GM19397 (cell line): ENCODE measurements around the gene ADGRG6.

ENCODE experiments used
- ATAC-seq: cut with Tn5 transposase; IDR thresholded peaks from one replicate; pipeline ENCODE4 v1.9.1; 2021; ENCODE audit warnings: mild to moderate bottlenecking, moderate library complexity; ENCODE audit not compliant: unreplicated experiment

ADGRG6 gene

DNA sequence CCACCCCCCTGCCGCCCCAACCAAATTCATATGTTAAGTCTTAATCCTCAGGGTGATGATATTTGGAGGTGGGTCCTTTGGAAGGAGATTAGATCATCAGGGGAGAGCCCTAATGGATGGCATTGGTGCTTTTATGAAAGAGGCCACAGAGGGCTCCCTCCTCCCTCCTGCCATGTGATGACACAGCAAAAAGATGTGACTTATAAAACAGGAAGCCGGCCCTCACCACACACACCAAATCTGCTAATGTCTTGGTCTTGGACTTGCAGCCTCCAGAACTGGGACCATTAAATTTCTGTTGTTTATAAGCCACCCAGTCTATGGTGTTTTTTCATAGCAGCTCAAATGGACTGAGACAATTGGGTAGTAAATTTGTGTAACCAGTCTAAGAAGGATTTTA is 176.3 kb downstream of the ADGRG6 start:
- no peak for ATAC-seq

DNA sequence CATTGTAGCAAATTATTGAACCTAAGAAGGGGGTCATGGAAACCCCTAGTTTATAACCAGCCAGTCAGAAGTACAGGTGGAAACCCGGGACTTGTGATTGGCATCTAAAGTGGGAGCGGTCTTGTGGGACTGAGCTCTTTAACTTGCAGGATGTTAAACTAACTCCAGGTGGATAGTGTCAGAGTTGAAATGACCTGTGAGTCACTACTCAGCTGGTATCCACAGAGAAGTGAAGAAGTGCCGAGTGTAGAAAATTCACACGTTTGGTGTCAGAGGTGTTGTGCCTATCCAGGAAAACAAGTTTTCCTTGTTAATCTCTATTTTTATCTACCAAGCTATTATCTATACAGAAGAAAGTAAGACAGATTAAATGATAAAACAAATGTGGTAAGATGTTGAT is 179.7 kb downstream of the ADGRG6 start:
- no peak for ATAC-seq

DNA sequence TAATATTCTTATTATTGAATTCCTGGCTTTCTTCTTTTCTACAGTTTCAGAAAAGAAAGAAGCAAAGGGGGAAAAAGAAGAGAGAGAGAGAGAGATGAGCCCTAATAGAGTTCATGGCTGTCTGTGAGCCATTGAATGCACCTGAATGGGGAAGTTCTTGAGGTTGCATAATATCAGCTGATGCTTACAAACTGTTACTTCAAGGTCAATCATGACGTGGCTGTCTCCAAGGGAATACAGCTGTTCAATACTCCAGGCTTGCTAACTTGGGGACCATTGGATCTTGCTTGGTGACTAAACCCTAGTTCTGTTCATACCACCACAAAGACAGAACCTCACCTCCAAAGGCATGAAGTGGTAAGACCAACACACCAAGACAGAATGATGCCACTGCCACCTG is 180.4 kb downstream of the ADGRG6 start:
- no peak for ATAC-seq

DNA sequence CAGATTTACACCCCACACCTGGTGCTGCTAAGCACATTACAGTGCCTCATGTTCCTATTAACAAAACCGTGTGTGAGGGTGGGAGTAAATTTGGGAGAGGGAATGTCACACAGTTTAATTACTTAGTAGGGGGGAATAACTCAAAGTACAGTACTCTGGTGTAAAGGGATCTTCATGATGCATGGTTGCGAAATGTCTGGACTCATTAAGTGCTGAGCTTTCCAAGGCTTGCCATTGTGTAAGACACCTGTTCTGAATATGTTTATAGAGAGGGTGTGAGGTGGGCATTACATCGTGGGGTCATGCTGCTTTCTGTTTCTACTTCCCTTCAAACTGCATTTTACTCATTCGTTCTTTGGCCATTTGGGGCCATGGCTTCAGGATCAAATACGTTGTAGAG is 181.2 kb downstream of the ADGRG6 start:
- ATAC-seq, result no peak

DNA sequence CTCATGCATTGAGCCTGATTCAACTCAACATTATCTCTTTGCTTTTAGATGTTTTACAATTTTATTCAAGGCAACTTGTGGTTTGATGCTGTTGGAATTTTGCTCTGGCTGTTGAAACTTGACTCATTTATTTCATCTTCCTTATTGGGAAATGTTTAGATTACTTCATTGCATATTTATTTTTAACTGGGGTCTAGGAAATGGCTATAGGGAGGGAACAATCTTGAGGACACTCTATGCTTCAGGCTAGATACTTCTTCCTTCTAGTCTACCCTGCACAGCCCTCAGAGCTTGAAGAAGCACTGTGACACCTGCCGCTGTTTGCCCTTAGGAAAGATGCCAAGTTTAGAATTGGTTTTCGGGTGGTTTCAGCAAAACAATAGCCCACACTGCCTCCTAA is 183.4 kb downstream of the ADGRG6 start:
- ATAC-seq, result no peak

DNA sequence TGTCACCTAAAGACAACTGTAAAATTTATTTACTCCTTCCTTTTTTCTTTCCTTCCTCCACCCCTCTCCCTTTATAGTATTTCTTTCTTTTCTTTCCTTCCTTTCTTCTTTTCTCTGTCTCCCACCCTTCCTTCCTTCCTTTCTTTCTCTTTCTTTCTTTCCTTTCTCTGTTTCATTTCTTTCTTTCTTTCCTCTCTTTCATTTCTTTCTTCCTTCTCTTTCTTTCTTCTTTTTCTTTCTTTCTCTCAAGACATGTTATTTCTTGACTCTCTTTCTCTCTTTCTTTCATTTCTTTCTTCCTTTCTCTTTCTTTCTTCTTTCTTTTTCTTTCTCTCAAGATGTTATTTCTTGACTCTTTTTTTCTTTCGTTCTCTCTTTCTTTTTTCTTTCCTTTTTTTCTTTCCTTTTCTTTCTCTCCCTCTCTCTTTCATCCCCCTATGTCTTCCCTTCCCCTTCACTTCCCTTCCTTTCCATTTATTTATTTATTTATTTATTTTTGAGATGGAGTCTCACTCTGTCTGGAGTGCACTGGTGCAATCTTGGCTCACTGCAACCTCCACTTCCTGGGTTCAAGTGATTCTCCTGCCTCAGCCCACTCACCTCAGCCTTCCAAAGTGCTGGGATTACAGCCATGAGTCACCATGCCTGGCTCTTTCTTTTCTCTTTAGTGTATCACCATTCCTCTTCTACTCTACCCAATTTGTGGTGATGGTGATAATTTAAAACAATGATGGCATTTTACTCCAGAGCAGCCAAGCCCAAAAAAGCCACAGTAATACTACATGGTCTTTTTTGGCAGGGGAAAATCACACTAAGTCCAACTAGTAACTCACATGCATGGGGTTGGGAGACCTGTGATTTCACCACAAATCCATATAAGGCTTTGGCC is 188.2 kb downstream of the ADGRG6 start:
- ATAC-seq, result no peak
